NCI-H128 (cell line): Measurements from ENCODE around the gene MTREX.

ENCODE experiments used
- DNase-seq: peaks from one replicate; lab custom pipeline; 2025; ENCODE audit not compliant: unreplicated experiment; lab: John Stamatoyannopoulos, UW

The MTREX gene

GRCh38 chr5:55324815-55325418, 17.1 kb downstream of the MTREX start:
- DNase-seq: no peak

- DNase-seq: no peak
Observed at GRCh38 chr5:55325621-55326020, 17.8 kb downstream of the MTREX start.

- DNase-seq: no peak
Observed at GRCh38 chr5:55327281-55327680, 19.5 kb downstream of the MTREX start.

- no peak for DNase-seq
Observed at GRCh38 chr5:55331321-55331720, 23.5 kb downstream of the MTREX start.

- no peak for DNase-seq
Observed at GRCh38 chr5:55333017-55333416, 25.2 kb downstream of the MTREX start.

GRCh38 chr5:55333811-55334210, 26.0 kb downstream of the MTREX start:
- no peak for DNase-seq

GRCh38 chr5:55338092-55338613, 30.4 kb downstream of the MTREX start:
- DNase-seq: no peak

GRCh38 chr5:55338810-55339243, 31.0 kb downstream of the MTREX start:
- no peak for DNase-seq

- DNase-seq: no peak
Observed at GRCh38 chr5:55343107-55343506, 35.3 kb downstream of the MTREX start.

GRCh38 chr5:55343609-55344008, 35.8 kb downstream of the MTREX start:
- no peak for DNase-seq

GRCh38 chr5:55344392-55344992, 36.7 kb downstream of the MTREX start:
- no peak for DNase-seq

- DNase-seq: no peak
Observed at GRCh38 chr5:55345327-55345726, 37.5 kb downstream of the MTREX start.

- no peak for DNase-seq
Observed at GRCh38 chr5:55347786-55348185, 40.0 kb downstream of the MTREX start.

GRCh38 chr5:55350754-55351153, 43.0 kb downstream of the MTREX start:
- no peak for DNase-seq

- DNase-seq: no peak
Observed at GRCh38 chr5:55356896-55357295, 49.1 kb downstream of the MTREX start.

- DNase-seq: no peak
Observed at GRCh38 chr5:55360190-55360589, 52.4 kb downstream of the MTREX start.

GRCh38 chr5:55363856-55364255, 56.1 kb downstream of the MTREX start:
- no peak for DNase-seq

- DNase-seq: no peak
Observed at GRCh38 chr5:55364537-55365055, 56.8 kb downstream of the MTREX start.

- no peak for DNase-seq
Observed at GRCh38 chr5:55370291-55370925, 62.6 kb downstream of the MTREX start.

- DNase-seq: no peak
Observed at GRCh38 chr5:55371145-55371544, 63.4 kb downstream of the MTREX start.

- DNase-seq: no peak
Observed at GRCh38 chr5:55372130-55372925, 64.5 kb downstream of the MTREX start.
